HG03045 (cell line): ENCODE results near the gene ACOT7.

Experiments
- ATAC-seq: cut with Tn5 transposase; IDR thresholded peaks from one replicate; pipeline ENCODE4 v1.9.1; 2021; ENCODE audit warnings: mild to moderate bottlenecking, moderate library complexity; ENCODE audit not compliant: unreplicated experiment

Gene ACOT7

DNA sequence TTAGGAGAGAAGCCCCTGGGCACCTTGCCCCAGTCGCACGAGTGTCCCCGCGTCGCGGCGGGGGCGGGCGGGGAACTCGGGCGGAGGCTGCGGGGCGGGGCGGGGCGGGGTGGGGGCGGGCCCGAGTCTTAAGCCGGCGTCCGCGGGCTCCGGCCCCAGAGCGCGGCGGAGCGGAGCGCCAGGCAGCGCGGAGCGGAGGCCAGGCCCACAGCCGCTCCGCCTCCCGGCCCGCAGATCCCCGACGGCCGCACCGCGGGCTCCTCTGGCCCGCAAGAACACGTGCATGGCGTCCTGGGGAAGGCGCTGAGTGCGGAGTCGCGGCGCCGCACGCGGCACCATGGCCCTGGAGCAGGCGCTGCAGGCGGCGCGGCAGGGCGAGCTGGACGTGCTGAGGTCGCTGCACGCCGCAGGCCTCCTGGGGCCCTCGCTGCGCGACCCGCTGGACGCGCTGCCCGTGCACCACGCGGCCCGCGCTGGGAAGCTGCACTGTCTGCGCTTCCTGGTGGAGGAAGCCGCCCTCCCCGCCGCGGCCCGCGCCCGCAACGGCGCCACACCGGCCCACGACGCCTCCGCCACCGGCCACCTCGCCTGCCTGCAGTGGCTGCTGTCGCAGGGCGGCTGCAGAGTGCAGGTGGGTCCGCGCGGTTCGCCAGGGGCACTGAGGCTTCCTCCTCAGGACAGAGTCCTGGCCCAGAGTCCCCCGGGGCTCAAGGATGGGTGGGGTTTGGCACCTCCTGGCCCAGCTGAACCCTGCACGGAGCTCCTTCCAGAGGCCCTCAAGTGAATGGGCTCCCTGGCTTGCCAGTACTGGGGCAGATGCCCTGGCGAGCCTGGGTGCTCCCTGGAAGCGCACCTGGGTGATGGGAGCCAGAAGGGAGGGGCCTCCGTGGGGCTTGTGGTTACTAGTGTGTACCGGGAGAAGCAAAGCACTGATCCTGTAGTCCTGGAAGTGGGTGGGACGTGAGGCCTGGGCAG is 31.3 kb upstream of the ACOT7 start, which contains the start of gene ESPN:
Gene ESPN (plus strand): TSS at position 158 of the 975 bp plus-strand sequence. CDS start 180 bp downstream, at position 338.
- ATAC-seq = no peak

DNA sequence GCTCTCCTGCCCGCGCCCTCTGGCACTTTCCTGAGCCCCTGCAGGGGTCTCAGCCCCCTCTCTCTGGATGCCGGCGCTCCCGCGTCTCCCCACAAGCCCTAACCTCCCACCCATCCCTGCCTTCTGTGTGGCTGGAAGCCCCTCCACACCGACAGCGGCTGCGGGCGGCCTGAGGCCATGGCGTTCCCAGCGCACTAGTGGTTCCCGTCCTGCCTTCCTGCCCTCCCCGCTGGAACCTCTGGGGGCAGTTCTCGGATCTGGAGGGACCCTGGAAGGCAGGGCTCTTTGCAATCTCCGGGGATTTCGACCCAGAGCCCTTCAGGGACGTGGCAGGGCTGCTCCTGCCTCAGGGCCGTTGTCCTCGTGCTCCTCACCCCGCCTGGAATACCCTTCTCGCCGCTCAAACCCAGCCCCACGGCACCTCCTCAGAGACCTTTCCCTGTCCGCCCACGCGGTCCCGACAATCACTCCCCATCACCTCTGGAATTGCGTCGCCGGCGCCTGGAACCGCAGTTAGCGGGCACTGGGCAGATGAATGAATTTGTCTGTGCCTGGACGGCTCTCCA is 30.5 kb upstream of the ACOT7 start:
- no peak for ATAC-seq

DNA sequence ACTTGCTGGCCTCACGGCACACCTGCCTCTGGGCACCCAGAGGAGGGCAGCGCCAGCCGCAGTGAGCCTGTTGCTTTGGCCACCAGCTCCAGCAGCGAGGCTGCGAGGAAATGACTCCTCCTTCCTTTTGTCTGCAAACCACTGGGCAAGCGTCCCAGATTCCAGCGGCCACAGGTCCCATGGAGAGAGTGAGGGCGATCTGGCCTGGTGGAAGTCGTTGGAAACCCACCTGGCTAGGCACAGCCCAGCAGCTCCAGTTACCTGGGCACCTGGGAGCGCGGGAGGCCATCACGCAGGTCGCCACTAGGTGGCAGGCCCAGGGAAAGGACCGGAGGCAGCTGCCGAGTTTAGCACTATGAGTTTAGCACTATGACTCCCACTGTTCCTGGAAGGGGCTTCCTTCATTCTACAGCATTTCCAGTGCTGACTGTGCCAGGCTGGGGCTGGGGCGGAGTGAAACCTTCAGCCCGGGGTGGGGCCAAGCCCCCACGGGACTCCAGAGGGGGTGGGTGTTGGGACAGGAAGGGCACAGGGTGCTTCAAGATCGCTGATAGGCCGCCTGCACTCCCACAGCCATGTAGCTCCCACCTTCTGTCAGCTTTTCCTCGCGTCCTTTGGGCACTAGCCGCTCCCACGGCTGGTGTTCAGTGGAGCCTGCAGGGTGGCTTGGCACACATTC is 29.9 kb upstream of the ACOT7 start:
- no peak for ATAC-seq

DNA sequence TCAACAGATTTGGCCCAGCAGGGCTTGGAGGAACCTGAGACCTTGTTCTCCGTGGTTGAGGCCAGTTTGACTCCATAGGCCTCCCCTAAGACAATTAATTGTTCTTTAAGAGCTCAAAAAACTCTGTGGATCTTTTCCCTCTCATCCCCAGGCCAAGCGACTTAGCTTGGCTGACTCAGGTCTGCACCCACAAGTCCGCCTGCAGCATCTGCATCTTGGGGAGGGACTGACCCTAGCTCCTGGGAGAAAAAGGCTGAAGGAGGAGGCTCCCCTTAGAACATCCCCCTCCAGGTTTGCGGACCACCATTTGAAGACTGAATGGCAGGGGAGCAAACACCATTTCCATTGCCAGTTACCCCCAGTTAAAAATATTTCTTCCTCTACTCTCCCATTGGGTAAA is 27.7 kb upstream of the ACOT7 start:
- no peak for ATAC-seq

DNA sequence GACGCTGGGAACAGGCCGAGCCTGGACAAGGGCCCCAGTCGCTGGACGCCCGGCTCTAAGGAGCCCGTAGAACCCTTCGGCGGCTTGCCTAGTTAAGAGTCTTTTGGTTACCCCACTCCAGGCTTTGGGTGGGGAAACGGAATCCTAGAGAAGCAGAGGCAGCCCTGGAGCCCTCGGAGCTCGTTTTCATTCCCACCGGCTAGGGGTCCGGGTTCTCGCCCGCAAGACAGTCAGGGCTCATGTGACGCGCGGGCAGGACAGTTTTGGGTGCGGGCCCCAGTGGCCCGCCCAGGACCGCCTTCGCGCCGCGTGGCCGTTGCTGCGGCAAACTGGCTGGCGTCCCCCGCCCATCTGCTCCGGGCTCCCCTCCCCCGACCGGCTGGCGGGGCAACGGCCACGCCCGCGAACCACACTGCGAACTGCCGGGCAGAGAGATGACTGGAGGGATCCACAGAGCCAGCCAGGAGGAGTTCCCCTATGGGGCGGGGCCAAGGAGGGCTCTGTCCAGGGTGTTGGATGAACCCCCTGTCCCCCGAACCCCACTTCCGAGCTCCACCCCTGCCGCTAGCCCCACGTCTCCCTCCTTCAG is 27.0 kb upstream of the ACOT7 start:
- ATAC-seq = no peak

DNA sequence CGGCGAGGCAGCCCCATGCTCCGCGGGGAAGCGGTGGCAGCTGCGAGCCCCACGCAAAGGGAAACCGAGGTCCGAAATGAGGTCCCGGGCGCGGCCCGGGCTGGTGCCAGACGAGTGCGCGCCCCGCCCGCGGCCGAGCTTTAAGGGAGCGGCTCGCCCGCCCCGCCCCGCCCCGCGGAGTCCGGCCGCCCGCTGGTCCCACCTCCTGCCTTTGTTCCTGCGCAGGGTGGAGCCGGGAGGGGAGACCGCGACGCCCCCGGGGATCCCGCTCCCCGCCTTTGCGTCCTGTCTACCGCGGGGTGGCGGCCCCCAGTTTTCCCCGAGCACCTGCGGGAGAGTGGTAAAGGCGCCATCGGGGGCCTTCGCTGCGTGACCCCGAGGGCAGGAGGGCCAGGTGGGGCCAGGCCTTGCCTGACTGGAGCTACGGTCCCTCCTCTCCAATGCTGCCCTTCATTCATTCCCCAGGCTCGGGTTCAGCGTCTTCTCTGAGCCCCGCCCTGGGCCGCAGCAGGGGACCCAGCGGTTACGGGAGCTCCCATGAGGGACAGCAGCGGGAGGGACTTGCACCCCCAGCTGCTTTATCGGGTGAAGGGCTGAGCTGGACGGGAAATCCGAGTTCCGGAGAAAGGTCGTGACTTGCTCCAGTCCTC is 26.4 kb upstream of the ACOT7 start, which contains the start of gene HES2:
Gene HES2 (minus strand): TSS at position 116 of the 650 bp plus-strand sequence. CDS start 99 bp downstream, at position 17.
- ATAC-seq = no peak

DNA sequence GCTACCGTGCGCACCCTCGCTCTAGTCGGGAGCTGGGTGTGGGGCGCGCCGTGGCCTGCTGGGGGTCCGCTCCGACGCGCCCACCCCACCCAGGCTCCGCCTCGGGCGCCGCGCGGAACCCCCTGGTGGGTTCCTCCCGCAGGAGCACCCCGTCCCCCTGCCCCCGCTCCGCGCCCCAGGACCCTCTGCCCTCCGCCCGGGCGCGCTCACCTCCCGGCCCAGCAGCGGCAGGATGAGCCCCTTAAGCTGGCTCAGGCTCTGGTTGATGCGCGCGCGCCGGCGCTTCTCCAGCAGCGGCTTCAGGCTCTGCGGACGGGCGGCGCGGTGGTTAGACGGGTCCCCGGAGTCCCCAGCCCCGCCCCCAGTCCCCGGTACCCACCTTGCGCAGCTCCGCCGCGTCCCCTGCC is 25.8 kb upstream of the ACOT7 start:
- ATAC-seq = no peak

DNA sequence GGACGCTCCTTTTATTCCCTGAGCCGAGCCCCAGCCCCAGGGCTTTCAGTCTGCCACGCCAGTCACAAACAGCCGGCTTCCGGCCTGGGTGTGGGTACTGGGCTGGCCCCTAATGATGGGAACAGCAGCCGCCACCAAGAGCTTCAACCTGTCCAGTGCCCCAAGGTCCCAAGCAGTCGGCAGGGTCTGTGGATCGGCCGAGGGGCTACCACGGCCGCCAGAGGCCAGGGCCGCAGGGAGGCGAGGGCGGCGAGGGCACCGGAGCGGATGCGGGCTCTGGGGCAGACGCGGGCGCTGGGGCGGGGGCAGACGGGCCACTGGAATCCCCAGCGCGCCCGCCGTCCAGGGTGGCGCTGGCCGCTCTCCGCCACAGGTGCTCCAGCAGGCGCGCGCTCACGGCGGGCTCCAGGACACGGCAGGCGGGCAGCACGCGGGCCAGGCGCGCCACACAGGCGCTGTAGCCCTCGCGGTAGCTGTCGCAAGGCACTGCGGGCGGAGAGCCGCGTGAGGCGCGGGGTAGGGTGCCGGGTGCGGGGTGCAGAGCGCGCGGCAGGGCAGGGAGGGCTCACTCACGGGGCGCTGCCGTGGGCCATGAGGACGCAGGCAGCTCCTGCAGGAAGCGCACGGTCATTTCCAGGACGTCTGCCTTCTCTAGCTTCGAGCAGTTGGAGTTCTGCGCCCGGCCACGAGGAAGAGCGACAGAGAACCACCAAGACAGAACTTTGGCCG is 25.3 kb upstream of the ACOT7 start:
- no peak for ATAC-seq

DNA sequence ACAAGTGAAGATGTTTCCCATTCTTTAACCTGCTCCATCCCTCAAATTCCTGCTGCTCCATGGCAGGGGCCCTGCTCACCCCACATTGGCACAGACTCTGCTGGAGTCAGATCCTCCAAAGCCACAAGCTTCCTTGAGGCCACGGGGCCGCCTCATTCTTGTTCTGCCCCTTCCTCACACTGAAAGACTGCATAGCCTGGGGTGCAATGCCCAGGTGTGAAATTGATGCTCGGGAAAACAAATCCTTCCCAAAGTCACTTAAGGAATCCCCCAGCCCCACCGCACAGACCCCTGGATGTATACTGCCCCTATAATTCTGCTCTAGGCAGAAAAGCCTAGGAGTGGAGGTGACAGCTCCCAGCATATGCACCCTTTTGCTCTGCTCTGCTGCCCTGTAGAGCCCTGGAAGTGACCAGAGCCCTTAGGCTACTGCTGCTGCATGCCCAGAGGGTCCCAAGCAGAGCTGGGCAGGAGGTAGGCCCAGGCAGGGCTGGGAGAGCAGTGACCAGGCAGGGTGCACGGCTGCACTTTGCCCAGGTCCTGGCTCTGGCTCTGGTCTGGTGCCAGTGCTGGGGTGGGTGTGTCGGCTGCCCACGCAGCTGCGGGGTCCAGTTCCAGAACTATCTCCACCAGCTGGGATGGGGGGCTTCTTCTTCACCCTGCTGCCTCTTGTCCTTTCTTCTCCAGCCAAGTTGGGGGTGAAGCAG is 24.5 kb upstream of the ACOT7 start:
- ATAC-seq = no peak

DNA sequence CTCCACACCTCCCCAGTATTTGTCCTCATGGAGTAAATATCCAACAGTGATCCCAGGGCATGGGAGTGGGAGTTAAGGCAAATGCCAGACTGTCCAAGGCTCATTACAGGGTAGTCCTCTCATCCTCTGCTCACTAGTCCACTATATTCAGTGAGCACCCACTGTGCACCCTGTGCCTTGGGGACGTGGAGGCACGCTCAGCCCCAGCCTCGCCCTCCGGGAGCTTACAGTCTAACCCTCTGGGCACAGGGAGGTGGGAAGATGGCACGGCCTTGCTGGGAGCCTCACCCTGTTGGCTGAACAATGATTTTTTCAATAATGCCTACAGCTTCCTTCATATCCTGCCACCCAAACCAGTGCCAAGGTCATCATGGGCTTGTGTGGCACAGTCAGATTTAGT is 23.3 kb upstream of the ACOT7 start:
- ATAC-seq = no peak

DNA sequence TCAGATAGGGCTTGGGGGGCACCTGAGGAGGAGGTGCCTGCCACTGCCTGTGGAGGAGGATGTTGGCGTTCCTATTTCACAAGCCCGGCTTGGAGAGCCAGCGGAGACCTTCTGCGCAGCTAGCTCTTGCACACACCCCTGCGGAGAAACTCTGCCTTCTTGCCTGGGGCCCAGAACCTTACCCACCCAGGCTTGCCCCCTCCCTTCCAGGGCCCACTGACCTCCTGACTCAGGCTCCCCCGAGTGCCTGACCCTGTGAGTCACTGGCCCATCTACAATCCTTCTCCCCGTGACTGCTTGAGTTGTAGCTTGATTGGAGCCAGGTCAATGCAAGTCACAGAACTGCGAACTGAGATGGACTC is 22.7 kb upstream of the ACOT7 start:
- no peak for ATAC-seq

DNA sequence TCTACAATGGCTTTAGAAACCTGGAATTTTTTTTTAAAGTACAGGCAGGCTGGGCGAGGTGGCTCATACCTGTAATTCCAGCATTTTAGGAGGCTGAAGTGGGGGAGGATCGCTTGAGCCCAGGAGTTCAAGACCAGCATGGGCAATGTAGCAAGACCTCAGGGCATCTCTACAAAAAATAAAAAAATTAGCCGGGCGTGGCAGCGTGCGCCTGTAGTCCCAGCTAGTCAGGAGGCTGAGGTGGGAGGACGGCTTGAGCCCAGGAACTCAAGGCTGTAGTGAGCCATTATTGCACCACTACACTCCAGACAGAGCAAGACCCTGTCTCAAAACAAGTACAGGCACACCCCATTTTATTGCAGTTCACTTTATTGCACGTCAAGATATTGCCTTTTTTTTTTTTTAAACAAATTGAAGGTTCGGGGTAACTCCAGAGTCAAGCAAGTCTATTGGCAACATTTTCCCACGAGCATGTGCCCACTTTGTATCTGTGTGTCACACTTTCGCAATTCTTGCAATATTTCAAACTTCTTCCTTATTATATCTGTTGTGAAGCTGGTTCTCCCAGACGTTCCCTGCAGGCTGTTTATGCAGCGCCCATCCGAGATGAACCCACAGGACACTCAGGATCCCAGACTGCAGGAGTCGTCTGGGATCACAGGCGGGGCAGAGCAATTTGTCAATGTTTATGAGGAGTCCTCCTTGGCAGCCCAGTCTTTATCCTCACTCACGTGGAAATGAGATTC is 21.5 kb upstream of the ACOT7 start:
- ATAC-seq = no peak

DNA sequence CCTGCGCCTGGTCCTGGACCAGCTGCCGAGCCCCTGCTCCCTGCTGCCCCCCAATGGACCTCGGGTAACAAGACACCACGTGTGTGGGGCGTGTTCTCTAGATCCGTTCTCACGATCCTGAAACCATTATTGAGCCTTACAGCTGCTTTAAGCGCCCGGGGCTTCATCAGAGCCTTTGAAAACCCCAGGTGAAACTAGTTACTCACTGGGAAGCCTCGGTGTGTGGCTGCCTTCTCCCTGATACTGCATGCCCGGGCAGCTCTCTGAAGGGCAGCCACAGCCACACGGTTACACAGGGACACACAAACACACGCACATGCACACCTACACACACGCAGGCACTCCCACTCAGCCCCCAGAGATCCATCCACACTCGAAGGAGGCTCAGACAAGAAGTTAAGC is 20.9 kb upstream of the ACOT7 start:
- peak; percentile 74 for ATAC-seq

DNA sequence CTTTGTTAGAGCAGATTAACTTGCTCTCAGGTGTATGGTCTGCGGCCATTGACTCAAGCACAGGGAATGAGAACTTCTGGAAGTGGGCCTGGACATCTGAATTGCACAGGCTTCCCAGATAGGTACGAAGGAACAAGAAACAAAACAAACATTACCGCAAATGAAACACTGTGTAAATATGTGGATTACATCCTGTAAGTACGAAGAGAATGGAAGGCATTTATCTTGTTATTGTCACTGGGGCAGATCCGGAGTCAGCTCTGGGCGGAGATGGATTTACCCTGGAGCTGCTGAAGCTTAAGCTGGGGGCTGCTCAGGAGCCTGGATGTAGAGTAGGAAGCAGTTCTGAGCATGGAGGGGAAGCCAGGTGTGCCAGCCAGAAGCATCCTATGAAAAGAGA is 19.3 kb upstream of the ACOT7 start:
- no peak for ATAC-seq

DNA sequence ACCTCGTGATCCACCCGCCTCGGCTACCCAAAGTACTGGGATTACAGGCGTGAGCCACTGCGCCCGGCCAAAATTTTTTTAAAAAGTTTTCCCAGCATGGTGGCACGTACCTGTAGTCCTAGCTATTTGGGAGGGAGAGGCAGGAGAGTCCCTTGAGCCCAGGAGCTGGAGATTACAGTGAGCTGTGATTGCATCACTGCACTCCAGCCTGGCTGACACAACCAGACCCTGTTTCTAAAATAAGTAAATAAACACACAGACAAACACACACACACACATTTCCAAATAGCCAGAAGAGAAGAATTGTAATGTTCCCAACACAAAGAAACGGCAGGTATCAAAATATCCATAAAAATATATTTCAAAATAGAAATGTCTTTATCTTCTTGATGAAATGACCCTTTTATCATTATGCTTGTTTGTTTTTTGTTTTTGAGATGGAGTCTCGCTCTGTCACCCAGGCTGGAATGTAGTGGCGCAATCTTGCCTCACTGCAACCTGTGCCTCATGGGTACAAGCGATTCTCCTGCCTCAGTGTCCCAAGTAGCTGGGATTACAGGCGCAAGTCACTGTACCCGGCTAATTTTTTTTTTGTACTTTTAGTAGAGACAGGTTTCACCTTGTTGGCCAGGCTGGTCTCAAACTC is 16.8 kb upstream of the ACOT7 start:
- no peak for ATAC-seq

DNA sequence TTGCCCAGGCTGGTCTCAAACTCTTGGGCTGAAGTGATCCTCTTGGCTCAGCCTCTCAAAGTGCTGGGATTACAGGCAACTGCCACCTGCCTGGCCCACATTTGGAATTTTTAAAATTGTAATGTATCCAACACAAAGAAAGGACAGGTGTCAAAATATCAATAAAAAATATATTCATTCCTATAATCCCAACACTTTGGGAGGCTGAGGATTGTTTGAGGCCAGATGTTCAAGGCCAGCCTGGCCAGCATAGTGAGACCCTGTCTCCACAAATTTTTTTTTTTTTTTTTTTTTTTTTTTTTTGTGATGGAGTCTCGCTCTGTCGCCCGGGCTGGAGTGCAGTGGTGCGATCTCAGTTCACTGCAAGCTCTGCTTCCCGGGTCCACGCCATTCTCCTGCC is 16.2 kb upstream of the ACOT7 start:
- no peak for ATAC-seq

DNA sequence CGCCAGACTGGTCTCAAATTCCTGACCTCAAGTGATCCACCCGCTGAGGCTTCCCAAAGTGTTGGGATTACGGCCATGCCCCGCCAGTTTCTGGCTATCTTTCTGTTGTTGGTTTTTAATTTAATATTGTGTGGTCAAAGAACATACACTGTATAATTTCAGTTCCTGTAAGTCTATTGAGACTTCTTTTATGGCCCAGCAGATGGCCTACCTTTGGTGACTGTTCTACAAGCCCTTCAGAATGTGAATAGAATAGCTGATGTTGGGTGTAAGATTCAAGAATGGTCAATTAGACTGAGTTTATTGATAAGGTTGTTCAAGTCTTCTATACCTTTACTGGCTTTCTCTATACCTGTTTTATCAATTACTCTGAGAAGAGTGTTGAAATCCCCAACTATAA is 15.5 kb upstream of the ACOT7 start:
- ATAC-seq = no peak

DNA sequence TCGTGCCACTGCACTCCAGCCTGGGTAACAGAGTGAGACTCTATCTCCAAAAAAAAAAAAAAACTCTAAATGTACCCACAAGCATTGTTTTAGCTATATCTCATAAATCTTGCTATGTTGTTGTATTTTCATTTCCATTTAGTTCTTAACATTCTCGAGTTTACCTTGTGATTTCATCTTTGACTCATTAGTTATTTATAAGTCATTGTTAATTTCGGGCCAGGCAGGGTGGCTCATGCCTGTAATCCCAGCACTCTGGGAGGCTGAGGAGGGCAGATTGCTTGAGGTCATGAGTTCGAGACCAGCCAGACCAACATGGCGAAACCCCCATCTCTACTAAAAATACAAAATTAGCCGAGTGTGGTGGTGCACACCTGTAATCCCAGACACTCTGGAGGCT is 14.5 kb upstream of the ACOT7 start:
- no peak for ATAC-seq
